Fibroblast of skin of left quadriceps (primary cell): Measurements from ENCODE around the gene DENND2A.
"Not testable (repeated sequence)": the region's sequence is repeated elsewhere in the genome, so short reads cannot be mapped to it uniquely, and the experiment has no call there.

Source experiments
- DNase-seq, 2 experiments: peaks; one replicate each; pipeline ENCODE4 v3.0.0-alpha.2; 2013; ENCODE audit warnings: low read depth in 2 of 2

DENND2A gene

DNA sequence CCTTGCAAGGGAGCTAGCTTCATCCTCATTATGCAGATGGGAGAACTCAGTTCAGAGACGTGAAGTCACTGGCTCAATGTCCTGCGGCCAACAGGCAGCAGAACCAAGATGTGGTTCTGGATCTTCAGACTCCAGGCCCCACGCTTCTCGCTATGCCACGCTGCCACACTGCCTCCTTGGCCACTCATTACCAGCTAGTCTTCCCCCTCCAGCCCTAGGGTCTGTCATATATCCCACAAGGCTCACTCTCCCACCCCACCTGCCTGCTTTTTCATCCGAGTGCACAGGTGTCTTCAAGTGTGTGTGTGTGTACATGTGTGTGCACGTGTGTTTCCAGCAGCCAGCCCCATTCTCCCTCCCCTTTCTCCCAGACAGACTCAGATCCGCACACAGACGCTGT is 53.4 kb downstream of the DENND2A start:
- DNase-seq, result no peak

DNA sequence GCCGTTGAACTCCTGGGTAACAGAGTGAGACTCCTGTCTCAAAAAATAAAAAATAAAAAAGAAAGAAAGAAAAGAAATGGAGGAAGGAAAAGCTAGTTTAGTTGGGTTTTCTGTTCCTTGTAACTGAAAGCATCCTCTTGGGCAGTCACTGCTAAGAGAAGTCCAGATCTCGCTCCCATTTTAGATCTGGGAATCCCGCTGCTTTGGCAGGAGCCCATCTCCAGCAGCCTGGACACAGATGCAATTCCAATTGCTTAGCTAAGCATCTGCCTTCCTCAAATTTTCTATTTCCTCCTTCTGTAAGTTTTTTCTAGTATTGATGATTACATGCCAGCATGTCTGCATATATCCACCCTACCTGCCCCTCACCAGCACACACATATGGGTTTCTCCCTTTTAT is 54.1 kb downstream of the DENND2A start:
- no peak for DNase-seq

DNA sequence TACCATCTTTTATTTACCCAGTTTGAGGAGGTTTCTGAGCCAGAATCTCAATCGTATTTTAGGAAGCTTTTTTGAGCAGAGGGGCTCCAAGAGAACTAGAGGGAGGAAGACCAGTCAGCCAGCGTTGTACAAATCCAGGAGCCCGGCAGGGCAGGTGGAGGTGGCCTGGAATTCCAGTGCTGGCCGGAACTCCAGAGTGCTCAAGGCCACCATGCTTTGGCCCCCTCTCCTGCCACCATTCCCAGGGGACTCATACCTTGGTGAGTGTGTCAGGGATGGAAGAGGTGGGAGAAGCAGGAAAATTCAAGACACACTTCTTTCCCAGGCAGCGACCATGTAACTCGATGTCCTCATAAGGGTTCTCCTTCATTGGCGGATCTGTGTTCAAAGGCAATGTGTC is 55.3 kb downstream of the DENND2A start:
- no peak for DNase-seq

DNA sequence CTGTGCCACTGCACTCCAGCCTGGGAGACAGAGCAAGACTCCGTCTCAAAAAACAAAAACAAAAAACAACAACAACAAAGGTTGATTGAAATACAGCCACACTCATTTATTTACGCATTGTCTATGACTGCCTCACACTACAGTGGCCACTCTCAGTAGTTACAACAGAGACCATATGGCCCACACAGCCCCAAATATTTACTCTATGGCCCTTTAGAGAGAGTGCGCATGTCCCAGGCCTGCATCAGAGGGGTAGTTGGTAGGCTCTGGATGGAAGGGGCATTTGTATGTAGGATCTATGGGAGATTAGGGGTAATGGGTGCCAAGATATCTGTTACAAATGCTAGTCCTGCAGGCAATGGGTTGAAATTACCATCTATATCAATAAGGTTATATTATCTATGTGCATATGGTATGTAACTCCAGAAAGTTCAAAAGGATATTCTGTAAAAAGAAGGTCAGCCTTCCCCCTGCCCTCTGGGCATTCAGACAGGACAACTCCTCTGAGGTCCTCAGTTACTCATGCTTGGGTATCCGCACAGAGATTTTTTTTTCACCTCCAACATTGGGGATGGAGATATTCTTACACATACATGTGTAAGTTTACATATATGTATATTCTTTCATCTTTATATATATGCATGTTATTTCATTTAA is 56.3 kb downstream of the DENND2A start:
- no peak for DNase-seq

DNA sequence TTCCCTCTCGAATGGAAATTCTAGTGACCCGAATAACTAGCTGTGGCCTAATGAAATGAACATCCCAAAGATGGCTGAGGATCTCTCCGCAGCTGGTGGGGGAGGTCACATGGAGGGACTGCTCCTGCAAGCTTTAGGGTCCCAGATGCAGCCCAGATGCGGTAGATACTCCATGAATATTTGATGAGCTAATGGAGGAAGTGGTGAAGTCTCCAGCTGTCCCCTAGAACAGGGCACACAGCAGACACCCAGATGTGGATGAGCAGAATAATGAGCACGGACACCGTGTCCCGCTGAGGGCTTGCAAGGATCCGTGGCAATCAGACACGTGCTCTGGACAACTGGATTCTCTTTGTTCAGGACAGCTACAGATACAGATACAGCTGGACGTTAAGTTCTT is 59.2 kb downstream of the DENND2A start:
- DNase-seq, result no peak

DNA sequence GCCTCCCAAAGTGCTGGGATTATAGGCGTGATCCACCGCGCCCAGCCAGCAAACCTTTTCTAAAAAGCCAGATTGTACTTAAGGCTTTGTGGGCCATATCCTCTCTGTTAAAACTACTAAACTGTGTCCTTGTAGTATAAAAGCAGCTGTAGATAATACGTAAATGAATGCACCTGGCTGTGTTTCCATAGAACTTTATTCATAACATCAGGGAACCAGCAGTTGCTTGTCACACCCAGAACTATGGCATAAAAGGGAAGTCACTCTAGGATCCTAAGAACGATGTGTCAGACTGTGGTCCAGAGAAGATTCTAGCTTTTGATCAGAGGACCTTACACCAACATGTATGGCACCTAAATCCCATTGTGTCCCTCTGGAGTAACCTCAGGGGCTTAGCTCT is 63.0 kb downstream of the DENND2A start:
- no peak for DNase-seq

DNA sequence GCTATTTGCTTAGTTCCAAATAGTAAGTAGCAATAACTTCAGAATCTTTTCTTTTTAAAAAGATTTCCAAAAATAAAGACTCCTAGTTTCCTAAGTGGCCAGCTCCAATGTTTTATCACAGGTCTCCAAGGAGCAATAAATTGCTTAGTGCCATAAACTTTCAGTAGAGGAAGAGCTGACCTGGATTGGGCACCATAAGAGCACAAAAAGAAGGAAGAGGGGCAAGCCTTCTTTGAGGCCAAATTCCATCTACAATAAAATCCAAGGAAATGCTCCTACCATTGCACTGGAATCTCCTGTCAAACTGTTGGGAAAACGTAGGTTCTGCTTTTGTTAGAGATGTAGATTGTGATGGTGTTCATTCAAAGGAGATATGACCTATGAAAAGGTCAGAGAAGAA is 64.0 kb downstream of the DENND2A start:
- no peak for DNase-seq

DNA sequence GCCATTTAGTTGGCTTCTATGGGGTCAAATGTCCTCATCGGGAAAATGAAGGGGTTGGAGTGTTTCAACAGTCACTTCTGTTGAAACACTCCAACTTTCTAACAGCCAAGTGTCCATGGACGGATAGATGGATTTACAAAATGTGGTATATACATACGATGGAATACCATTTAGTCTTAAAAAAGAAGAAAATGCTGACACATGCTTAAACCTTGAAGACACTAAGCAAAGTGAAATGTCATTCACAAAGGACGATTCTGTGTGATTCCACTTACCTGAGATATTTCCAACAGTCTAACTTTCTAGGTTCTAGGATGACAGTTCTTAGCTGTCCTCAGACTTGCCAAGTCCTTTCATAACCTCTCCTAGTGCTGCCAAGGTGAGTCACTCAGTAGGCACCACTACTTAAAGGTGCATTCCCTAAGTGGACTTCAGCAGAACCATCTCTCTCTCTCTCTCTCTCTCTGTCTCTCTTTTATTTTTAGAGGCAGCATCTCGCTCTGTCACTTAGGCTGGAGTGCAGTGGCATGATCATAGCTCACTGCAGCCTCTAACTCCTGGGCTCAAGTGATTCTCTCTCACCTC is 69.0 kb downstream of the DENND2A start:
- DNase-seq, result no peak

DNA sequence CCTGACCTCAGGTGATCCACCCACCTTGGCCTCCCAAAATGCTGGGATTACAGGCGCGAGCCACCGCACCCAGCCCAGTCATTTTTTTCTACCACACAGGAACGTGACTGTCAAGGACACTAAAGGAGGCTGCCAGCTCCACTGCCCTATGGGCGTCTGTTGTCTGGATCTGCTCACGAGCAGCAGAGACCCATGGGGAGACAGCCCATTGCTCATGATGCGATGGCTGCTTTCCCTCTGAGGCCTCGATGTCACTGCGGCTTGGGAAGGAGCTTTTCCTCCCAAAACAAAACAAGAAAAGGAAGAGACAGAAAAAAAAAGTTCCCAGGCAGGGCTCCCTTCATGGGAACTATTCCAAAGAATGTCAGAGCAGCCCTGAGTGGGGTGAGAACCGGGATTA is 70.5 kb downstream of the DENND2A start:
- DNase-seq, result no peak

DNA sequence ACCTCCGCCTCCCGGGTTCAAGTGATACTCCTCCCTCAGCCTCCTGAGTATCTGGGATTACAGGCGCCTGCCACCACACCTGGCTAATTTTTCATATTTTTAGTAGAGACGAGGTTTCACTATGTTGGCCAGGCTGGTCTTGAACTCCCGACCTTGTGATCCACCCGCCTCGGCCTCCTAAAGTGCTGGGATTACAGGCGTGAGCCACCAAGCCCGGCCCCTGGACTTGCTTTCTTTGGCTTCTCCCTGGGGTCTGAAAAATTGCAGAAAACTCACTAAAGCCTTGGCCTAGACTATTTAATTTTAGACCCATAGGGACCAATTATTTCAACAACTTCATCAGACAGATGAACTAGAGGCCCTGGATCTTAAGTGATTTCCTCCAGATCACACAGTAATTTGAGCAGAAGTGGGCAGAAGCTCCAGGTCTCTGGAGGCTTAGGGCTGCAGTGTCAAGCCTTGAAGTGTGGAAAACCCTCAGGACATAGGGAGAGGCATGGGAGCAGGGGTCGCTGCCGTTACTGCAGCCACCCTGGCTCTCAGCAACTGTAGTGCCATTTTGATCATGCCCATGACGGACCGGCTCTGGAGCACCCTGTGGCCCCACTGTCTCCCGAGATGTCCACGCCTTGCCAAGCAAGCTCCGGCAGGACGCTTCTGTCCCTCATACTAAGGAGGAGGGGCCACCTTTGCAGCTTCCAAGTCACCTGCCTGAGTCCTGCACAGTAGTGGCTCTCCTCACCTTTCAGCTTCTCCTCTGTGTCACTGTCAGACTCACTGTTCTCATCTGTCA is 72.4 kb downstream of the DENND2A start:
- no peak for DNase-seq

DNA sequence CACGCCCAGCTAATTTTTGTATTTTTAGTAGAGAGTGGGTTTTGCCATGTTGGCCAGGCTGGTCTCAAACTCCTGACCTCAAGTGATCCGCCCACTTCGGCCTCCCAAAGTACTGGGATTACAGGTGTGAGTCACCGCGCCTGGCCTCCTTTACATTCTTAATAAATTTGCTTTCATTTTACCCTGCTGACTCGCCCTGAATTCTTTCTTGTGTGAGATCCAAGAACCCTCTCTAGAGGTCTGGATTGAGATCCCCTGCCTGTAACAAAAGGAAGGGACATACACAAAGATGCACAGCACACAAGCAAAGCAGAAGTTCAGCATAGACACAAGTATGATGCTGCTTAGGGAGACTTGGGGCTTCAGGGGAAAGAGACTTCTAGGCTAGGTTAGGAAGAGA is 74.4 kb downstream of the DENND2A start:
- peak; percentile 57 to 59 for DNase-seq

DNA sequence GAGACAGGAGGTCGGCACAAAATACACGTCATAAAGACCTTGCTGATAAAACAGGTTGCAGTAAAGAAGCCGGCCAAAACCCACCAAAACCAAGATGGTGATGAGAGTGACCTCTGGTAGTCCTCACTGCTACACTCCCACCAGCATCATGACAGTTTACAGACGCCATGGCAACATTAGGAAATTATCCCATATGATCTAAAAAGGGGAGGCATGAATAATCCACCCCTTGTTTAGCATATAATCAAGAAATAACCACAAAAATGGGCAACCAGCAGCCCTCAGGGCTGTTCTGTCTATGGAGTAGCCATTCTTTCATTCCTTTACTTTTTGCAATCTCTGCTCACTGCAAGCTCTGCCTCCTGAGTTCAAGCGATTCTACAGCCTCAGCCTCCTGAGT is 74.9 kb downstream of the DENND2A start:
- not testable (repeated sequence) for DNase-seq

DNA sequence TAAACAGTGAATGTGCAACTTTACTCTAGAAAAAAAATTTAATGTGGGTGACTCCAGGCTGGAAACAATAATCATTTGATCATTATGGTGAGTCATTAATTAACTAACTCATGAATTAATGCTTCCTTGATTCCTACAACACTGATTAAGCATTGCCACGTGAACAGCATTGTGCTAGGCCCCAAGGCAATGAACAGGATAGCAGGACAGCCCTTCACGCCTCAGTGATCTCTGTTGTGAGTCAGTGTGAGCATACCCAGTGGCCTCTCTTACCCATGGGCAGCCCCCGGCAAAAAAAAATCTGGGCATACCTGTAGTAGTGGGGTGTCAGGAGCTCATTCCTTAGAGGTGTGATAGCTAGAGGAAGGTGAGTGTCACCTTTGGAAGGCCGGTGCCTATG is 76.0 kb downstream of the DENND2A start:
- no peak for DNase-seq

DNA sequence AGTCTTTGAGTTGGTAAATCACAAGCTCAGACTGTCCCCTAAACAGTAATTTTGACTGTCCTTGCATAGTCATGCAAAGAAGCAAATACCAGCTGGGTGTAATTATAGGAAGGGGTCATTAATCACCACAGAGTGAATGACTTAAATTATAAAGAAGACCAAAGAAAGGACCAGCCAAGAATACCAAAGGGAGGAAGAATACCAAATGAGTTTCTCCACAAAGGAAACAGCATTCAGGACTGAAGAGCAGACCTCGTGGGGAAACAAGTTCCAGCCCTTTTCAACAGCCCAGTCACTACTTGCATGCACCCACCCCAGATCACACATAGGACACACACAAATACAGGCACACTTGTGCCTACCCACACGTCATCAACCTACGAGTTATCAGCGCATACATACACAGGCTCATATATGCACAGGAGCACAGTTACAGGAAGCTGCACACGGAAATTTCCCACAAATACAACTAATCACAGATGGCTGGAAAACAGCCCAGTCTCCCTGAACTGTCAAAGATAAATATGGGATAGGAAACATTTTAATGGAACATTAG is 77.6 kb downstream of the DENND2A start:
- DNase-seq, result no peak

DNA sequence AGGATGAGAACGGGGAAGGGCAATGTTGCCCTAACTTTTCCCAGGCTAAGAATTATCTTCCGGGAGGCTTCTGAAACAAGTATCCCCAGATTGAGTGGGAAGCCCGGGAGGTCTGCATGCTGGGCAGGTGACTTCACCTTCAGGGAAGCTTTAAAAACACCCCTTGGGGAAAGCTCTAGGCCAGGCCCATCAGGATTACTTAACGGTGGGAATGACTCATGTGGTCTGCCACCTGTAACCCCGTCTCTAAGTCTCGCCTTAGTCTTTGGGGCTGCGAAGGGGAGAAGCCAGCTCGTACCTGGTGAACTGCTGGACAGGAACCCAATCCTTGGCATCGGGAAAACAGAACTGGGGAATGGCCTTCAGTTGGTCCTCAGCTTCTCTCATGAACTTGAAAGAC is 81.2 kb downstream of the DENND2A start:
- no peak for DNase-seq

DNA sequence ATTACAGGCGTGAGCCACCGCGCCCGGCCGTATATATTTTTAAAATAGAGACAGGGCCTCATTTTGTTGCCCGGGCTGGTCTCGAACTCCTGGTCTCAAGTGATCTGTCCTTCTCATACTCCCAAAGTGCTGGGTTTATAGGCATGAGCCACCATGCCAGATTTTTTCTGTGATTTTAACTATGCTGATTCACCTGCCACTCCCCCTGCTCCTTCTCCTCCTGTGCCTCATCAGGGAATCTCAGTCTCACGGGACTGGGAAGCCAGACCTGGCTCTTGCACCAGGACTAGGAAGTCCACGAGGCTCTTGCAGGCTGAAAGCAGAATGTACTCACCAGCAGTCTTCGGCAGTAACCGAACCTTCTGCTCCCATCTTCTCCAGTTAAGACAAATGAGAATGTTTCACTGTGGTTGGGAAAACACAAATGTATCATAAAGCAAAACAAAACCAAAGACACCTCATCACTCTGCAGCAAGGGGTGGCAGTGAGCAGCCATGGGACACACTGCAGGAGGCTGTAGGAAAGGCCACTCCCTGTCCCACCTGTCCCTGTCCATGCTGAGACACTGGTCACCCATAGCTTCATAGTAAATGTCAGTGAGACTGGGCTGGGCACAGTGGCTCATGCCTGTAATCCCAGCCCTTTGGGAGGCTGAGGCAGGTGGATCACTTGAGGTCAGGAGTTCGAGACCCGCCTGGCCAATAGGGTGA is 82.6 kb downstream of the DENND2A start:
- no peak for DNase-seq

DNA sequence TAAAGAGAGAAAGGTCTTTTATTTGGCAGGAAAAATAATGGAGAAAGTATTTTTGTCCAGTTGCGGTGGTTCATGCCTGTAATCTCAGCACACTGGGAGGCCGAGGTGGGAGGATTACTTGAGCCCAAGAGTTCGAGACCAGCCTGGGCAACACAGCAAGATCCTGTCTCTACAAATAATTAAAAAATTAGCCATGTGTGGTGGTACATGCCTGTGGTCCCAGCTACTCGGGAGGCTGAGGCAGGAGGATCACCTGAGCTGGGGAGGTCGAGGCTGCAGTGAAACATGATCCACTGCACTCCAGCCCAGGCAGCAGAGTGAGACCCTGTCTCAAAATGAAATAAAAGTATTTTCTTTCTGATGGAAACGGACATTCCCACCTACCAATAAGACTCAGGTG is 83.5 kb downstream of the DENND2A start:
- DNase-seq, result no peak

DNA sequence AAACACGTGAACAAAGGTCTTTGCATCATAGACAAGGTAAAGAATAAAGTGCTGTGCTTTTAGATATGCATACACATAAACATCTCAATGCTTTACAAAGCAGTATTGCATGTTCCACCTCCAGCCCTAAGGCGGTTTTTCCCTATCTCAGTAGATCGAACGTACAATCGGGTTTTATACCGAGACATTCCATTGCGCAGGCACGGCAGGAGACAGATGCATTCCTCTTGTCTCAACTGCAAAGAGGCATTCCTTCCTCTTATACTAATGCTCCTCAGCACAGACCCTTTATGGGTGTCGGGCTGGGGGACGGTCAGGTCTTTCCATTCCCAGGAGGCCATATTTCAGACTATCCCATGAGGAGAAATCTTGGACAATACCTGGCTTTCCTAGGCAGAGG is 87.4 kb downstream of the DENND2A start:
- not testable (repeated sequence) for DNase-seq

DNA sequence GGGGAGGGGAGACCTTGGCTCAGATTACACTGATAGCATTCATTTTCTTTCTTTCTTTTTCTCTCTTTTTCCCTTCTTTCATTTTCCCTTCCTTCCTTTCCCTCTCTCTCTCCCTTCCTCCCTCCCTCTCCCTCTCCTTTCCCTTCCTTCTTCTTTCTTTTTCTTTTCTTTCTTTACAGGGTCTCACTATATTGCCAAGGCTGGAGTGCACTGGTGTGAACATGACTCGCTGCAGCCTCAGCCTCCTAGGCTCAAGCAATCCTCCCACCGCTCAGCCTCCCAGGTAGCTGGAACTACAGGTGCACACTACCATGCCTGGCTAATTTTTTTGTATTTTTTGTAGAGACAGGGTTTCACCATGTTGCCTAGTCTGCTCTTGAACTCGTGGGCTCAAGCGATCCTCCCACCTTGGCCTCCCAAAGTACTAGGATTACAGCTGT is 88.4 kb downstream of the DENND2A start:
- DNase-seq, result no peak

DNA sequence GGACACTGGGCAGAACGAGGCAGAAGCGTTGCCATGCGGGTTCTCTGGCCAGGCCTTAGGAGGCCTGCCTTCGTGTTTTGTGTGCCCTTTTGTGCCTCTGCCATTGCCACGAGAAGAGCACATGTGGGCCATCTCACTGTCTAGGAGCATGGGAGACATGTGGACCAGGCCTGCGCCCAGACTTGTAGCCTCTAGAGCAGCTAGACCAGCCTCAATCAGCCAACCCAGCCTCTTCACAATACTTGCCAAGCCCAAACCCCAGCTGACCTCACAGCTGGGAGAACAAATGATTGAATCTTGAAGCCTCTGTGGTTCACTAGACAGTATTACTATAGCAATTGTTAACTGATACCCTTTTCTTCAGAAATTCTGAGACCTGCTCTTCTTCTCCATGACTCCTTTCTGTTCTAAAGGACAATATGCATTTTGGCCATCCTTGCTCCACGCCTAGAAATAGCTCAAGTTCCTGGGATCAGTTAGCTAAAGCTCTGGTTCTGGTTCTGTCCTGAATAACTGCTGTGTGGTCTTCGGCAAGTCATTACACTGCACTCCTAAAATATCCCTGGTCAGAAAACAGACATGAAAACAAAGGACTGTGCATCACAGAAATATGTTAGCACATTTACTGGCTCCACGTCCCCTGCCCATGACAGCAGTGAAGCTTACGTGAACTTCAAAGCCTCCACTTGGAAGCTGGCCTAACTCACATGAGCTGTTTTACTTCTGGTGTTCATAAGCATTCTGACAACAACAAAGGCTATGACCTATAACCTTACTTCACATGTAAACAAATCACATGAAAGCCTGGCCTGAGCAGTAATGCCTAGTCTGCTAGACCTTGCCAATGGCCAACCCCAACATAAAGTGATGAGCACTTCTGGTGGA is 89.0 kb downstream of the DENND2A start:
- no peak for DNase-seq

DNA sequence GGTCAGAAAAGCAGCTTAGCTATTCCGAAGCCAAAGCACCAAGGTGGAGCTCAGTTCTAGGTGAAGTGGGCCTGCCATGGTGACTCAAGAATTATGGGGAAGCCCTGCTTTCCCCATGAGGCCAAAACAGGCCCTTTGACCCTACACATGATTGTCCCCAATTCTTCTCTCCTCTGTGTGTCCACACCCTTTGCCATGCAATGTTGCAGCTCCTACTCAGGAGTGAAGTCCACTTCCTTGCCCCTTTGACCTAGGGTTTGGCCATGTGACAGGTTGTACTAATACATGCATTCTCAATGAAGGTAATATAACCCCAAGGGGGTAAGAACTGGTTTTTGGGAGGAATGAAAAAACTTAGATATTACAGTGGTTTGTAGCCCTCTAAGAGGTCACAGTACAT is 93.7 kb downstream of the DENND2A start:
- DNase-seq, result no peak
